Suppressor macrophage (primary cell): ENCODE results near the gene AKR1C4.
"Not testable (repeated sequence)": the region's sequence is repeated elsewhere in the genome, so short reads cannot be mapped to it uniquely, and the experiment has no call there.

Source experiments
- DNase-seq, 4 experiments: peaks; one replicate each; pipeline ENCODE4 v3.0.0-alpha.2; 2020 to 2022
- total RNA-seq, 17 experiments: gene quantifications; one replicate each; lab custom pipeline; 2026; ENCODE audit warnings: mixed read lengths in 6 of 17, inconsistent platforms in 3 of 17; lab: John Stamatoyannopoulos, UW

AKR1C4 gene
- 0 to 1.5 (median 0) reads per million in 17 experiments for total RNA-seq

DNA sequence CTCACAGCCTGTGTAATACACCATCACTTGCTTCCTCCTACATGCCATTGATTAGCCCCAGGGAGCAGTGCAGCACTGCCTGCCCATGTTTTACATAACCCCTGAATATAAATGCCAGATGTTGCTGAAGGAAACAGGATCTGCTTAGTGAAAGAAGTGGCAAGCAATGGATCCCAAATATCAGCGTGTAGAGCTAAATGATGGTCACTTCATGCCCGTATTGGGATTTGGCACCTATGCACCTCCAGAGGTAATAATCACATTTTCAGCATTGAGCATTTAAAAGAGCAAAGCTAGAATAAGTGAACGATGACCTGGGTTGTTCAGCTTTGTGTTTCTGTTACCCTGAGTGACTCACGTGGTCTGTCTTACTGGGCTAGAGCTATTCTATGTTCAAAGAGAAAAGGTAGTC, at the start of gene AKR1C4:
Gene AKR1C4 (plus strand): TSS at position 136 of the 412 bp plus-strand sequence. CDS start 31 bp downstream, at position 167.
- no peak for DNase-seq

DNA sequence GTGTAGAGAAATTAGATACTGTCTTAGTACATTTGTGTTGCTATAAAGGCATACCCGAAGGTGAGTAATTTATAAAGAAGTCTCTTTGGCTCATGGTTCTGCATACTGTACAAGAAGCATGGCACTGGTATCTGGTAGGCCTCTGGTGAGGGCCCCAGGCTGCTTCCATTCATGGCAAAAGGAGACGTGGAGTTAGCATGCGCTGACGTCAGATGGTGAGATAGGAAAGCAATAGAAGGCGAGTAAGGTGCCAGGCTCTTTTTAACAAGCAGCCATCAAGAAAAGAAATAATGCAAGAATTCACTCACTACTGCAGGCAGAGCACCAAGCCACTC, 49.8 kb upstream of the AKR1C4 start:
- DNase-seq, result no peak

DNA sequence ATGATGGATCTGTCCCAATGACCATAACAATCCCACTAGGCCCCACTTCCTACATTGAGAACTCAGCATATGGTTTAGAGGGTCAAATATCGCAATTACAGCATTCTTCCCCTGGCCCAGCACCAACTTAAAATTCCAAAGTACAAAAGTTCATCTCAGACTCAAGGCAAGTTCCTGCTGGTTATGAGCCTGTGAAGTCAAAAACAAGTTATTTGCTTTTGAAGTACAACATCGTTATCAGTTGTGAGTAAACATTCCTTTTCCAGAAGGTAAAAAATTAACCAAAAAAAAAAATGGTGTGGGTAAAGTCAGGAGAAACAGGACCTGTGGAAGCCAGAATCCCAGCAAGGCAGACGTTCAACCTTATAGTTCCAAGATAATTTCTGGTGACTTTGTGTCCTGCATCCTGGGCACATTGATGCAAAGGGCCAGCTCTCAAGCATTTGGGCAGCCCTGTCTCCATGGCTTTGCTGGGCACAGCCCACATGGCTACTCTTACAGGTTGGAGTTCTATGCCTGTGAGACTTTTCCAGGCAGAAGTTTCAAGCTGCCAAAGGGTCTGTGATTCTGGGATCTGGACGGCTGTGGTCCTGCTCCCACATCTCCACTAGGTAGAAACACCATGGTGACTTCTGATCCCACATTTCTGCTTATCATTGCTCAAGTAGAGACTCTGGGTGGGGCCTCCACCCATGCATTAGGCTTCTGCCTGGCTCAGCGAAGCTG, 49.2 kb upstream of the AKR1C4 start:
- DNase-seq, result no peak

DNA sequence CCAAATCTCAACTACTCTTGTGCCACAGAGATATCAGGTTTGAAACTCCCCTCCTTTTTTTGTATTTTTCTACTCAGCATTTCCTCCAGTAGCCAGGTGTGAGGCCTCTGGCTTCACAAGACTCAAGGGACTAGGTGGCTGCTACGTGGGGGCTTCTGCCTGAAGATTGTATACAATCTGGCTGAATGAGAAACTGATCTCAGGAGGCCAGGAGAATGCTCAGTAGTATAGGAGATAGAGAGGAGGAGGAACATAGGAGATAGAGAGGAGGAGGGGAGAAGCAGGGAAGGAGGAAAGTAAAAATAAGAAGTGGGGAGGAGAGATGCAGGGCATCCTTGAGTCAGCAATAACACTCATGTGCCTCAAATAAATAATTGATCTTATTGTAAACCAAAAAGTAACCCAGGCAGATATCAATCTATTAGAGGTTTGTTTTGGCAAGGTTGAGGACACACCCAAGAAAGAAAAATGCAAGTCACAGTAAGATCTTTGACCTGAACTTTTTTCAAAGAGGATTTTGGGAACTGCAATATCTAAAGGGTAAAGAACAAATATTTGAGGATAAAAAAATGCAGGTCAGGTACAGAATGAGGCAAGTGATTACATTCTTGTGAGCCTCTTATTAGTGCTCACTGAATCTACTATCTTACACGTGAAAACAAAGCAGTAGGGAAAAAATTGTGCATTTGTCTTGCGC, 48.5 kb upstream of the AKR1C4 start:
- DNase-seq, result no peak

DNA sequence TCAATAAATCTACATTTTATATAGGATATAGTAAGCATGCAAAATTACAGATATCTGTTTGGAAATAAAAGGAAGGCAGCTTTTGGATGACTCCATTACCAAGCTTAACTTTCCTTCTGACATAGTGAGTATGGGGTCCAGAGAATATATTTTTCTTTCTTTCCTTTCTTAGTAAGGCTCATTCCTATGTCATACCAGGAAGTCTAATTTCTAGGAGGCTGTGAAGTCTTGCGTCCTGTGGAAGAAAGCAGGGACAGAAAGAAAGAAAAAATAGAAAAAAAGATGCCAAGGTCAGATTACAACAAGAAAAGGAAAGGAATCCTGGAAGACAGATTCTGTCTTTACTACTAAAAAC, 48.0 kb upstream of the AKR1C4 start:
- no peak for DNase-seq

DNA sequence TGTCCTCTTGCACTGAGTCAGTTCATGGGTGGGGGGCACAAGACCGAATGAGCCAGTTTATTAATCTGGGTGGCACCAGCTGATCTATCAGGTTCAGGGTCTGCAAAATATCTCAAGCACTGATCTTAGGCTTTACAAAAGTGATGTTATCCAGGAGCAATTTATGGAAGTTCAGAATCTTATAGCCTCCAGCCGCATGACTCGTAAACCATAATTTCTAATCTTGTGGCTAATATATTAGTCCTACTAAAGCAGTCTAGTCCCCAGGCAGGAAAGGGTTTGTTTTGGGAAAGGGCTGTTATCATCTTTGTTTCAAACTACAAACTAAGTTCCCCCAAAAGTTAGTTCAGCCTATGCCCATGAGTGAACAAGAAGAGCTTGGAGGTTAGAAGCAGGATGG, 45.6 kb upstream of the AKR1C4 start:
- no peak for DNase-seq

DNA sequence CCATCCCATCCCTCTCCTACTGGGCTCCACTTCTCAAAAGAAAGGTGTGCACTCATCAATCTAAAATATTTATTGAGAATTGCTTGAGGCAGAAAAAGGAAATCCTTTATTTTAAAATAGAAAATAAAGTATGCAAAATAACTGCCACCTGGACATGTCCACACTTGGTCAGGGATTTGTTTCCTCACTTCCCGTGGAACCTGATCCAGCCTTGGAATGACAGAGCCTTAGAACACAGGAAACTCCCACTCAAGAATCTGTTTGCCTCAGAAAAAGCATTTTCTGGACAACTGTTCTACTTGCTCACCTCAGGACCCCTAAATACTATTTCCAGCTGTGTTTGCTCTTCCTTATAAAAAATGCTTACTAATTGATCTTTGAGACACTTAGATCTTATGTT, 40.7 kb upstream of the AKR1C4 start:
- no peak for DNase-seq

DNA sequence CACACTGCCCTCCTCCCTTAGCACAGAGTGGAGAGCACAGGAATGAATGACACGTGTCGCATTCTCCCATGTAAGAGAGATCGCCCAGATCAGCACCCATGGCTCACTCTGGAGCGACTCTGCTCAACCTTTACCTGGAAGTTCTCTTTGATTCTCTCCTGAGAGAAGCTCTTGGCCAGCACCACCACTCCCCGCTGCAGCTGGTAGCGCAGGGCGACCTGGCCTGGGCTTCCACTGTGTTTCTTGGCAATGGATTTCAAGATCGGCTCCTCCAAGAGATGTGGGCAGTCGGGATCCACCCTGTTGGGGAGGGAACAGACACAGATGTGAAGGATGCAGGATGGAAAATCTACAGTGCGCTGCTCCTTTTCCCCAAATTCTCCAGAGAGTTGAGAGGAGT, 39.1 kb upstream of the AKR1C4 start:
- DNase-seq, result no peak

DNA sequence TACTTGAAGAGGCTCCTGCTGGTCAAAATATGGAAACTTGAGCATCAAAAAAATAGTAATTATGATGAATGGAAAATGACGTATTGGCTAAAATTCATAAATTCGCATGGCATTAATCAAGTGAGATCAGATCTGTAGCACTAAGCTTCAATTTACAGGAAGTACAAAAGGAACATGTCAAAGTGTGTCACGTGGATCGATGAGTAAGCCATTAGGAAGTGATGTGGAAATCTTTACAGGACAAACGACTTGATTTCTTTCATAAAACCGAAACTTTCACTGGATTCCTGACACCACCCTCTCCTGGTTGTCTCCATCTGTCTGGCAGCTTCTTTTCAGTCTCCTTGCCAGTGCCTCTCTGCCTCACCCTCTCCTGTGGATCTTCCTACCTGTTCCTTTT, 37.5 kb upstream of the AKR1C4 start:
- peak; percentile 5 to 61 (median 46) for DNase-seq

DNA sequence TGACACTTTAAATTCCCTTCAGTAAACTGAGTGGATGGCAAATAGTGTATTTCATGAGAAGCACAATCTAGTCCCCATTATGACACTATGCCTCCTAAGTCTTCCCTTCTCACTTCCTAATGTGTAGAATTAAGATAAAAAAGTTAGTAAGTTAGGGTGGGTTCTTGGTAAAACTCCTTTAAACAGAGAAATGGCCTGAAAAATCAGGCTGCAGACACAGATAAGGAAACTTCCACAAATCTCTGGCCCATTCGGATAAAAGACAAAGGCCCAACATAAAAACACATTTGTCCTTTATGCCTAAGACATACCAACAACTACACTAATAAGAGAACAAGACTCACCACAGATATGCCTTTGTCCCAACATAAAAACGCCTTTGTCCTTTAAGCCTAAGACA, 33.1 kb upstream of the AKR1C4 start:
- no peak for DNase-seq

DNA sequence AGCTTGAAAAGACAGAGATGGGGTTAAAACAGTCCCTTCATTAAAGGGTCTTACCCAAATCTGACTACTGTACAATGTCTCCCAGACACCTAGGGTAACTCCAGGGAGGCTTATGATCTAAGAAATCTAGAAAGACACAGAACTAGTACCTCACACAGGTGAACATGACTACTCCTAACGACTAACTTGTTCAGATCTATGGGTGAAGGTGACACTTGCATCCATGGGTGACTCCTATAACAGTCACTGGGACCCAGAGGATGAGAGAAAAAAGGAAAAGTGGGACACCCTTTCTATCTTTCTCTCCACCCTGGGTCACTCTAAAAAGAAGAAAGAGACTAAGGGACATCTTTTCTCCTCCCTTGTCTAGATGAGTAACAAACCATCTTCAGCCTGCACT, 30.9 kb upstream of the AKR1C4 start:
- DNase-seq, result peak in 3 of 4 experiments; percentile 7 to 15 (median 11)

DNA sequence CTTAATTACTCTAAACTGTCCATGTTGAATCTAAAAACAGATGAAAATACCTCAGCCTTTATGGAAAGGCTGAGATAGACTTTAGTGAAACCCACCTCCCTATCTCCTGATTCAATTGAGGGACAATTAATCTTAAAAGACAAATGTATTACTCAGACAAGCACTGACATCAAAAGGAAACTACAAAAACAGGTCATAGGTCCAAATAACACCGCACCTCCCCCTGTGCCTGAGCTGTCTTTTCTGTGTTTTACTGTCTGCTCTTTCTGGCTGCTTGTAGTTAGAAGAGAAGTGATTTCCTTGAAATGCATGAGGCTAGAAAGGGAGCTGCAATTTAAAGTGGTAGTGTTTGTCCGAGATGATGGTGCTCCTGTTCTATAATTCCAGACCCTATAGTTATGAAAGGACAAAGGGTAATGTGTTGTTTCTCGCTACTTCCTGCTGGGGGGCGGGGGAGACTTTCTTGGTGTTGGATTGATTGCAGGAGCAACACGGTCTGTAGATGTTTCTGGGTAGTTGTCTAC, 27.7 kb upstream of the AKR1C4 start:
- no peak for DNase-seq

DNA sequence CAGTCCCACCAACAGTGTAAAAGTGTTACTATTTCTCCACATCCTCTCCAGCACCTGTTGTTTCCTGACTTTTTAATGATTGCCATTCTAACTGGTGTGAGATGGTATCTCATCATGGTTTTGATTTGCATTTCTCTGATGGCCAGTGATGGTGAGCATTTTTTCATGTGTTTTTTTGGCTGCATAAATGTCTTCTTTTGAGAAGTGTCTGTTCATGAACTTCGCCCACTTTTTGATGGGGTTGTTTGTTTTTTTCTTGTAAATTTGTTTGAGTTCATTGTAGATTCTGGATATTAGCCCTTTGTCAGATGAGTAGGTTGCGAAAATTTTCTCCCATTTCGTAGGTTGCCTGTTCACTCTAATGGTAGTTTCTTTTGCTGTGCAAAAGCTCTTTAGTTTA, 21.1 kb upstream of the AKR1C4 start:
- DNase-seq, result not testable (repeated sequence)

DNA sequence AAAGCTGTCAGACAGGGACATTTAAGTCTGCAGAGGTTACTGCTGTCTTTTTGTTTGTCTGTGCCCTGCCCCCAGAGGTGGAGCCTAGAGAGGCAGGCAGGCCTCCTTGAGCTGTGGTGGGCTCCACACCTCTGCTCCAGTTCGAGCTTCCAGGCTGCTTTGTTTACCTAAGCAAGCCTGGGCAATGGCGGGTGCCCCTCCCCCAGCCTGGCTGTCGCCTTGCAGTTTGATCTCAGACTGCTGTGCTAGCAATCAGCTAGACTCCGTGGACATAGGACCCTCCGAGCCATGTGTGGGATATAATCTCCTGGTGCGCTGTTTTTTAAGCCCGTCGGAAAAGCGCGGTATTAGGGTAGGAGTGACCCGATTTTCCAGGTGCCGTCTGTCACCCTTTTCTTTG, 16.1 kb upstream of the AKR1C4 start:
- DNase-seq, result not testable (repeated sequence)

DNA sequence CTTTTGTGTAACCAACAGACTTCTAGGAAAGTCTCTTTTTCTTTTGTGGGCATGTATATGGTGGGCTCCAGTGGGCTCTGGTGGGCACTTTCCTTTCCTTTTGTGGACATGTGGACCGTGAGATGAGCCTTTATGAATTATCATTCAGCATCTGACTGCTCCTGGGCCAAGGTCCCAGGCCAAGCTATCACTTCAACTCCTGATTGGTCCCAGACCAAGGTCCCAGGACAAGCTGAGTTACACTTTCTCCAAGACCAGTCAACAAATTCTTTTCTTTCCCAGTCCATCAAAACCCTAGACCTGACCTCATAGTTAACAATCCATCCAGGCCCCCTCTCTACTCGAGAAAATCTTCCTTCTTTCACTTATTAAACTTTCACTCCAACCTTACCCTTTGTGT, 12.7 kb upstream of the AKR1C4 start:
- DNase-seq, result no peak

DNA sequence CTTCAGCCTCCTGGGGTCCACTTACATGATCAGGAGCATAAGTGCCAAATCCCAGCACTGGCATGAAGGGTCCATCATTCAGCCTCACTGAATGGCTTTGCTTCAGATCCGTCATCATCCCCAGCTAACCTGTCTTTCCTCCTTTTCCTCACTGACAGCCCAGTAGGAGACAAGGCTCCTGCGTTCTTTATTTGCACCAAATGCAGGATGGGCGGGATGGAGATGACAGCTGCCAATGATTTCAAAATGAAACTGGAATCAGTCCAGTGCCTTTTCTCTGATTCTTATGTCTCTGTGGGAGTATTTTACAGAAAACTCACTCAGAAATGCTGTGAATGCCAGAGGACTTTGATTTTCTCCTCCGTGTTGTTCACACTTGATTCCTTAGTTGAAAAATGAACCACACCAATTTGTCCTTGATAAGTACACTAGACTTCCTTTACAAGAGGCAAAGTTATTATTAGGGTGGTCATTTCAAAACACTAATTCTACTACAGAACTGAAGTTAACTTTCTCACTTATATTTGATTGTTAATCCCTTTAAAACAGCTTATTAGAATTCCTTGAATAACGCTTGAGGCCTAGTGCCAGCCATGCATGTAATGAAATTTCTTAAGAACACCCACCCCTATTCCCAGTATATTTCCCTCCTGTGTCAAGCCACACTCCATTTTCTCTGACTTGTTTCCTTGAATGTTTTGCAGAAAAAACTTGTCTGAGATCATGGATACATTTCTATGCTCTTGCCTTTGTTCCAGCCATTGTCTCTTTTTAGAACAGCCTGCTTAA, 11.5 kb upstream of the AKR1C4 start, which contains the start of gene AKR1C8:
Gene AKR1C8 (minus strand): TSS at position 164 of the 789 bp plus-strand sequence. CDS start 46 bp downstream, at position 118.
- DNase-seq, result no peak

DNA sequence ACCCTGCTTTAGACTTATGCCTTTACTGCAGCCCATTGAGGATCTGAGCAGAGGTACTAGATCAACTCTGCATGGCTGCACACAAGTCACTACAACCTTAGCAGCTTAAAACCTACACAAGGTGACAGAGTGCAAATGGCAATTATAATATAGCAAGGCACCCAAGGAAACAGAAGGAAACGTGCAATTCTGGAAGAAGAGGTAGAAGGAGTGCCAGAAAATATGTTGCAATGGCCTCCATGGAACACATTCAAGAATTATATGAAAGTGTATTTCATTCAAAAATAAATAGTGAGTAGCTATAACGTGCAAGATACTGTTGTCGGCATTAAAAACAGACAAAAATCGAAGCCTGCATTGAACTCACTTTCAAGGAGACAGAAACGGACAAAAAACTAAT, 8.8 kb upstream of the AKR1C4 start:
- DNase-seq, result no peak

DNA sequence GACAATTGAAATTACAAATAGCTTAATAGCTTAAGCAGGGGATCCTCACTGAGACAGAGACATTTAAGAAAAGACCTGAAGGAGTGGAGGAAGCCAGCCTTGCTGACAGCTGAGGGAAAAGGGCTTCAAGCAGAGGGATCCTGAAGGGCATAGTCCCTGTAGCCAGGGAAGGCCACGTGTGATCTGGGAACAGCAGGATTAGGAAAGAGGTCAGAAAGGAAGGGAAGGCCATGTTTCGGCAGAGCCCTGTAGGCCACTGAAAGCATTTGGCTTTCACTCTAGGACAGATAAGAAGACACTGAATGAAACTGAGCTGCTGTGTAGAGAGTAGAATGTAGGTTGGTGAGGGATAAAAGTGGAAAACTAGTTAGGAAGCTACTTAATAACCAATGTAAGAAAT, 8.3 kb upstream of the AKR1C4 start:
- no peak for DNase-seq

DNA sequence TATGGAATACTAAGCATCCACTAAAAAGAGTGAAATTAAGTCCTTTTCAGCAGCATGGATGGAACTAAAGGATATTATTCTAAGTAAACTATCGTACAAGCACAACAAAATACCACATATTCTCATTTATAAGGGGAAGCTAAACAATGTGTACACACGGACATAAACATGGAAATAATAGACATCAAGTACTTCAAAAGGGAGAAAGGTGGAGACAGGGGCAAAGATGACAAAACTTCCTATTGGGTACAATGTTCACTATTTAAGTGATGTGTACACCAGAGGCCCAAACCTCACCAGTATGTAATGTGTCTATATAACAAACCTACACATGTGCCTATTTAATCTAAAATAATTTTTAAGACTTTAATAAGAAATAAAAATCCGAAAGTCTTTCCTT, 2.2 kb upstream of the AKR1C4 start:
- DNase-seq, result no peak

DNA sequence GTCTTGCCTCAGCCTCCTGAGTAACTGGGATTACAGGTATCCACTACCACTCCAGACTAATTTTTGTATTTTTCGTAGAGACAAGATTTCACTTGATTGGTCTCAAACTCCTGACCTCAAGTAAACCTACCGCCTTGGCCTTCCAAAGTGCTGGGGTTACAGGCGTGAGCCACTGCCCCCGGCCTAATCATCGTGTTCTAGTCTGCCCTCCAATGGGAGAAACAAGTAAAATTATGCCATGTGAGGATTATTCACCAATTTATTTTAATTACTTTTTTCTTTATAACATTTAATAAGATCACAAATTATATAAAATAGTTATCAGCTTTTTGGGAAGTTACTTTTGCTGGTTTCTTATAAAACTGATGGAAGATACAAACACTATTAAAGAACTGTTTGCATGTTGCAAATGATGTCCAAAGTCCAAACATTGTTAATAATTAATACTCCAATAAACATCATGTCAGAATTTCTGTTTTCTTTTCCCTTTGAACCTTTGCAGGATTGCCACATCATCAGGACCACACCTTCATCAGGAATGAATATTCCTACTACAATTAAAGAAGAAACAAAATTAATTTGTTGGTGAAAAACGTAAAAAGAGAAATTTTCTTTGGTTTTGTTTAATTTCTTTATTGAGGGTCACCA, 786 bp upstream of the AKR1C4 start:
- DNase-seq, result no peak

DNA sequence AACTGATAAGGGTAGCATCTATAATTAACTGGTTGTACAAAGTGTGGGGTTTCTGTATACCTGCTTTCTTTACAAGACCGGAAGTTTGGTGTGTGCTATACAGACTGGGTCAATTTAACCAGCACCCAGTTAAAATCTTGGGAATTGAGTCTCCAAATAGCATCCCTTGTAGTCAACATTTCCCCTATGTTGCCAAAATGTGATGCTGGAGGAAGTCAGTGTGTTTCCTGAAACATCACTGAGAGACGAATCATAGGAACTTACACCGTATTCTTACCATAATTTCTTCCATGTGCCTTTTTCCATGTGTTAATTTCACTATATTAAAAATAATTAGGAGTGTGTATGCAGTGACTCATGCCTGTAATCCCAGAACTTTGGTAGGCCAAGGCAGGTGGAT, 1.7 kb downstream of the AKR1C4 start:
- DNase-seq, result no peak

DNA sequence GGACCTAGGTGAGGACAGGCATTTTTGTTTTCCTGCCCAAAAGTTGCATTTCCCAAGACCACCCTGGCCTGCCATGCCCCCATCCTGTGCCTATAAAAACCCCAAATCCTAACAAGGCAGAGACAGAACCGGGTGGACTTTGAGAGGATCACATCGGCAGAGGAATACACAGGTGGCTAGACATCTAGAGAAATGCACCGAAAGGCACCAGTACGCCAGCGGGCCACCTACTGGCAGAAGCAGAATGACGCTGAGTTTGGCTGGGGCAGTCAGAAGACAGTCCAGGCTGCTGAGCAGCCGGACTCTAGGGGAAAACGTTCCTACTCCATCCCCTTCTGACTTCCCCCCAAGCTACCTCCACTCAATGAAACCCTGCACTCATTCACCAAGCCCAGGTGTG, 2.8 kb downstream of the AKR1C4 start:
- no peak for DNase-seq

DNA sequence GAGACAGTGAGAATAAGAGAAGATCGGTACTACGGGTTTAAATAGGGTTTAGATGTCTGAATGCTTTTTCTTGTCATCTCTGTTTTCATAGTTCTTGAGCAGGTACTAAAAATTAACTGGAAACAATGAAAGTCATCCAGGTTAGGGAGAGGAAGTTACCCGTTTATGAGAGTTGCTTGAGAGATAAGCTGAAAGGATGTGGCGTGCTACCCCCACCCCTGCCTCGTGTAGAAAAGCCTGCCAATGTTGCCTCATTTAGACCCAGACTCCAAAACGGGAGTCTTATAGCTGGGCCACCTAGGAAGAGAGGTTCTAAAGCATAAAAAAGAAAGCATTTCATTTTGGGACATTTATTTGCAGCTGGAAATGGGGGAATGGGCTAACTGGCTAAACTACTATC, 10.2 kb downstream of the AKR1C4 start:
- DNase-seq, result no peak
